ENCODE results near the gene C19orf67. TPM values are rescaled to one million over a fixed set of nuclear protein-coding genes. Genes with fewer than 3 reads are reported as not detected.
A peak's percentile ranks its signal among the peaks of the same experiment; 100 is the strongest.

Gene C19orf67
- total RNA-seq, 3 donors from 2014 or later: 0.27 TPM; not detected in 2

GRCh38 chr19:14080887-14081796 is 4.4 kb downstream of the C19orf67 start:
- Histone ChIP-seq H3K4me3 (peak overlapping the region; percentile 63), H3K9me3 (no peaks in the 10 kb centered on the region), H3K36me3 (ENCODE audit: low read depth) (peaks cover 4% of the 10 kb centered on the region), H3K4me1 (ENCODE audit: low read depth) (peaks cover 22% of the 10 kb centered on the region)
- intact Hi-C loops (cut with DNase I, micrococcal nuclease): no loop called here
- TF ChIP-seq CTCF (IDR thresholded peaks at IDR 0.05): no peak
- peak; percentile 91 for ATAC-seq
- DNase-seq: peak; percentile 99

GRCh38 chr19:14078411-14078810 is 7.2 kb downstream of the C19orf67 start:
- ATAC-seq (no peak), DNase-seq (no peak)
- Histone ChIP-seq H3K9me3 (no peaks in the 10 kb centered on the region), H3K36me3 (ENCODE audit: low read depth) (peaks cover 4% of the 10 kb centered on the region), H3K4me1 (ENCODE audit: low read depth) (peaks cover 27% of the 10 kb centered on the region), H3K4me3 (no peak overlapping the region)
- TF ChIP-seq CTCF (IDR thresholded peaks at IDR 0.05): no peak
- intact Hi-C loops (cut with DNase I, micrococcal nuclease): loop anchor here in 1 of 2 donors (10.0 kb wide), 1 partner anchor 194 kb away; no protein-coding TSS in a partner anchor

- peak; percentile 79 to 84 (median 83) for DNase-seq
- Histone ChIP-seq H3K4me3 (peak overlapping the region; percentile 61), H3K9me3 (no peaks in the 10 kb centered on the region), H3K36me3 (ENCODE audit: low read depth) (no peaks in the 10 kb centered on the region), H3K4me1 (ENCODE audit: low read depth) (peaks cover 11% of the 10 kb centered on the region)
- peak; percentile 54 for ATAC-seq
- intact Hi-C loops (cut with DNase I, micrococcal nuclease): loop anchor here (5.0 to 10.0 kb wide), 2 partner anchors 189 to 192 kb away; no protein-coding TSS in a partner anchor
- TF ChIP-seq CTCF (IDR thresholded peaks at IDR 0.05): no peak
These were observed 11.4 kb downstream of the C19orf67 start for GRCh38 chr19:14073925-14074838.

- peak; percentile 82 to 87 (median 87) for DNase-seq
- ATAC-seq: peak; percentile 62
- intact Hi-C loops (cut with DNase I, micrococcal nuclease): loop anchor here (5.0 to 10.0 kb wide), 2 partner anchors 189 to 191 kb away; no protein-coding TSS in a partner anchor
- no peaks in the 10 kb centered on the region for H3K36me3 ChIP-seq (ENCODE audit: low read depth)
- TF ChIP-seq CTCF (IDR thresholded peaks at IDR 0.05): peak; percentile 75
- peaks cover 11% of the 10 kb centered on the region for H3K4me1 ChIP-seq (ENCODE audit: low read depth)
- no peaks in the 10 kb centered on the region for H3K9me3 ChIP-seq
- peak overlapping the region; percentile 61 for H3K4me3 ChIP-seq
These were observed 12.2 kb downstream of the C19orf67 start for GRCh38 chr19:14073261-14073924.
